Measurements from ENCODE around the gene PIK3AP1.

DNA sequence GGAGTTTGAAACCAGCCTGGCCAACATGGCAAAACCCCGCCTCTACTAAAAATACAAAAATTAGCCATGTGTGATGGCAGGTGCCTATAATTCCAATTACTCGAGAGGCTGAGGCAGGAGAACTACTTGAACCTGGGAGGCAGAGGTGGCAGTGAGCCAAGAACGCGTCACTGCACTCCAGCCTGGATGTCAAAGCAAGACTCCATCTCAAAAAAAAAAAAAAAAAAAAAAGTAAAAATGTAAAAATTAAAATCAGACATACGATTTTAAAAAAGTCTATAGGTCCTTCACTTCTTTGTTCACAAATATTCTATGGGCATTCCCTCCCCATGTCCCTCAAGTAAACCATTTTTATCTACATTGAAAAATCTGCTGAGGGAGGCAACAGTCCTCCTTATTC, 171.7 kb downstream of the PIK3AP1 start:
- TF ChIP-seq, protein P1, sequence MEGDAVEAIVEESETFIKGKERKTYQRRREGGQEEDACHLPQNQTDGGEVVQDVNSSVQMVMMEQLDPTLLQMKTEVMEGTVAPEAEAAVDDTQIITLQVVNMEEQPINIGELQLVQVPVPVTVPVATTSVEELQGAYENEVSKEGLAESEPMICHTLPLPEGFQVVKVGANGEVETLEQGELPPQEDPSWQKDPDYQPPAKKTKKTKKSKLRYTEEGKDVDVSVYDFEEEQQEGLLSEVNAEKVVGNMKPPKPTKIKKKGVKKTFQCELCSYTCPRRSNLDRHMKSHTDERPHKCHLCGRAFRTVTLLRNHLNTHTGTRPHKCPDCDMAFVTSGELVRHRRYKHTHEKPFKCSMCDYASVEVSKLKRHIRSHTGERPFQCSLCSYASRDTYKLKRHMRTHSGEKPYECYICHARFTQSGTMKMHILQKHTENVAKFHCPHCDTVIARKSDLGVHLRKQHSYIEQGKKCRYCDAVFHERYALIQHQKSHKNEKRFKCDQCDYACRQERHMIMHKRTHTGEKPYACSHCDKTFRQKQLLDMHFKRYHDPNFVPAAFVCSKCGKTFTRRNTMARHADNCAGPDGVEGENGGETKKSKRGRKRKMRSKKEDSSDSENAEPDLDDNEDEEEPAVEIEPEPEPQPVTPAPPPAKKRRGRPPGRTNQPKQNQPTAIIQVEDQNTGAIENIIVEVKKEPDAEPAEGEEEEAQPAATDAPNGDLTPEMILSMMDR (IDR thresholded peaks at IDR 0.05; ENCODE audit: insufficient read depth, low read depth, low read length) = no peak
- no peak for TF ChIP-seq EZH2 (IDR thresholded peaks at IDR 0.05; ENCODE audit: insufficient read depth, low read length)

Data from astrocyte (in vitro differentiated cells and primary cell).